ENCODE measurements around the gene PCBP2.

DNA sequence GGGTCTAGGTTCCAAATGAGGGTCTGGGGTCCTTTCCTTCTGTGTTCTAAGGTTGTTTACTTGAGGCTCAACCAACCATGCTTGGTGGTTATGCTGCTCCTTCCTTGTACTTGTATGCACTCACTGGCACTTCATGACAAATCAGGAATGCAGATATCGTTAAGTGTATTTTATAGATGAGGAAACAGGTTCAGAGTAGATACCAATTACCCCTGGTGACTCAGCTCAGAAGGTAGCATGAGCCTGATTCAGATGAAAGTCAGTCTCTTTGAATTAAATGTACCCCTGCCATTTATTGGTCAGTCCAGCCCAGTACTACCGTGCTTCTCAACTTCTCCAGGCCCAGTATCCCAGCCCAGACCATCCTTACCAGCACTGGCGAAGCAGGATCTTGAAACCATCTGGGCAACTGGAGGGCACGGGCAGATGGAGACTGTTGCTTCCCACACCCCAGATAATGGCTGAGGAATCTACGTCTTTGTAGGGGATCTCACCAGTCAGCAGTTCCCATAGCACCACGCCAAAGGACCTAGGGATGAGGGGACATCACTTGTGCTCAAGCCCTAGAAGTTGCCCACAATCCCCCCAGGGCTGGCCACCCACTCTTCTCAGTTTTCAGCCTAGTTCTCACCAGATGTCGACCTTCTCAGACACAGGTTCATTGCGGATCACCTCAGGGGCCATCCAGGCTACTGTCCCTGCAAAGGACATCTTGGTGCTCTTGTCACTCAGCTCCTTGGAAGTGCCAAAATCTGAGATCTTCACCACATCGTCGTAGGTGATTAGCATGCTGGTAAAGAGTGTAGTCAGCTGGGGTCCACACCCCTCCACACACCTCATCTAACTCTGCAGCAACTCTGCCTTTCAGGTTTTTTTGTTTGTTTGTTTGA, 33.0 kb downstream of the PCBP2 start:
- TF ChIP-seq CEBPB (IDR thresholded peaks at IDR 0.05) (no peak), NFE2L2 (conservative IDR thresholded peaks at IDR 0.05; ENCODE audit: low read length) (no peak), MAFK (IDR thresholded peaks at IDR 0.05; ENCODE audit: partially characterized antibody) (no peak), EP300 (IDR thresholded peaks at IDR 0.05) (no peak), SREBF2 (IDR thresholded peaks at IDR 0.05) (no peak), POLR2A (IDR thresholded peaks at IDR 0.05; ENCODE audit: low read length) (no peak), CBX2 (IDR thresholded peaks at IDR 0.05; ENCODE audit: borderline replicate concordance, low read depth) (no peak)
- TF ChIP-seq, protein P1, sequence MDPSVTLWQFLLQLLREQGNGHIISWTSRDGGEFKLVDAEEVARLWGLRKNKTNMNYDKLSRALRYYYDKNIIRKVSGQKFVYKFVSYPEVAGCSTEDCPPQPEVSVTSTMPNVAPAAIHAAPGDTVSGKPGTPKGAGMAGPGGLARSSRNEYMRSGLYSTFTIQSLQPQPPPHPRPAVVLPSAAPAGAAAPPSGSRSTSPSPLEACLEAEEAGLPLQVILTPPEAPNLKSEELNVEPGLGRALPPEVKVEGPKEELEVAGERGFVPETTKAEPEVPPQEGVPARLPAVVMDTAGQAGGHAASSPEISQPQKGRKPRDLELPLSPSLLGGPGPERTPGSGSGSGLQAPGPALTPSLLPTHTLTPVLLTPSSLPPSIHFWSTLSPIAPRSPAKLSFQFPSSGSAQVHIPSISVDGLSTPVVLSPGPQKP (IDR thresholded peaks at IDR 0.05; ENCODE audit: low read depth, low read length) = no peak
- TF ChIP-seq, protein P2, sequence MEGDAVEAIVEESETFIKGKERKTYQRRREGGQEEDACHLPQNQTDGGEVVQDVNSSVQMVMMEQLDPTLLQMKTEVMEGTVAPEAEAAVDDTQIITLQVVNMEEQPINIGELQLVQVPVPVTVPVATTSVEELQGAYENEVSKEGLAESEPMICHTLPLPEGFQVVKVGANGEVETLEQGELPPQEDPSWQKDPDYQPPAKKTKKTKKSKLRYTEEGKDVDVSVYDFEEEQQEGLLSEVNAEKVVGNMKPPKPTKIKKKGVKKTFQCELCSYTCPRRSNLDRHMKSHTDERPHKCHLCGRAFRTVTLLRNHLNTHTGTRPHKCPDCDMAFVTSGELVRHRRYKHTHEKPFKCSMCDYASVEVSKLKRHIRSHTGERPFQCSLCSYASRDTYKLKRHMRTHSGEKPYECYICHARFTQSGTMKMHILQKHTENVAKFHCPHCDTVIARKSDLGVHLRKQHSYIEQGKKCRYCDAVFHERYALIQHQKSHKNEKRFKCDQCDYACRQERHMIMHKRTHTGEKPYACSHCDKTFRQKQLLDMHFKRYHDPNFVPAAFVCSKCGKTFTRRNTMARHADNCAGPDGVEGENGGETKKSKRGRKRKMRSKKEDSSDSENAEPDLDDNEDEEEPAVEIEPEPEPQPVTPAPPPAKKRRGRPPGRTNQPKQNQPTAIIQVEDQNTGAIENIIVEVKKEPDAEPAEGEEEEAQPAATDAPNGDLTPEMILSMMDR (IDR thresholded peaks at IDR 0.05) = no peak
- TF ChIP-seq, protein P3, sequence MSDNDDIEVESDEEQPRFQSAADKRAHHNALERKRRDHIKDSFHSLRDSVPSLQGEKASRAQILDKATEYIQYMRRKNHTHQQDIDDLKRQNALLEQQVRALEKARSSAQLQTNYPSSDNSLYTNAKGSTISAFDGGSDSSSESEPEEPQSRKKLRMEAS (IDR thresholded peaks at IDR 0.05) = no peak
- TF ChIP-seq, protein P4, sequence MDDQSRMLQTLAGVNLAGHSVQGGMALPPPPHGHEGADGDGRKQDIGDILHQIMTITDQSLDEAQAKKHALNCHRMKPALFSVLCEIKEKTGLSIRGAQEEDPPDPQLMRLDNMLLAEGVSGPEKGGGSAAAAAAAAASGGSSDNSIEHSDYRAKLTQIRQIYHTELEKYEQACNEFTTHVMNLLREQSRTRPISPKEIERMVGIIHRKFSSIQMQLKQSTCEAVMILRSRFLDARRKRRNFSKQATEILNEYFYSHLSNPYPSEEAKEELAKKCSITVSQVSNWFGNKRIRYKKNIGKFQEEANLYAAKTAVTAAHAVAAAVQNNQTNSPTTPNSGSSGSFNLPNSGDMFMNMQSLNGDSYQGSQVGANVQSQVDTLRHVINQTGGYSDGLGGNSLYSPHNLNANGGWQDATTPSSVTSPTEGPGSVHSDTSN (IDR thresholded peaks at IDR 0.05) = no peak

All from A549 (cell line).